ENCODE measurements around the gene USP5.
A peak's percentile ranks its signal among the peaks of the same experiment; 100 is the strongest.

Gene USP5

GRCh38 chr12:6851921-6852650 lies at the start of gene USP5:
TSS of gene USP5 (plus strand) at chr12:6852150. CDS start at chr12:6852180, 30 bp downstream.
- peak; percentile 96 for DNase-seq

- no peak for DNase-seq
Measured at GRCh38 chr12:6807170-6807569, 44.8 kb upstream of the USP5 start.

GRCh38 chr12:6809056-6809455 lies 42.9 kb upstream of the USP5 start:
- DNase-seq: no peak

- DNase-seq: no peak
Measured at GRCh38 chr12:6810758-6811157, 41.2 kb upstream of the USP5 start.

- no peak for DNase-seq
Measured at GRCh38 chr12:6813363-6813762, 38.6 kb upstream of the USP5 start.

- DNase-seq: no peak
Measured at GRCh38 chr12:6816598-6816997, 35.4 kb upstream of the USP5 start.

GRCh38 chr12:6817098-6817497 lies 34.9 kb upstream of the USP5 start:
- DNase-seq: no peak

- no peak for DNase-seq
Measured at GRCh38 chr12:6817662-6818157, 34.2 kb upstream of the USP5 start.

GRCh38 chr12:6818222-6818621 lies 33.7 kb upstream of the USP5 start:
- no peak for DNase-seq

- no peak for DNase-seq
Measured at GRCh38 chr12:6818645-6819044, 33.3 kb upstream of the USP5 start.

GRCh38 chr12:6819106-6820030 lies 32.6 kb upstream of the USP5 start:
- DNase-seq: no peak

GRCh38 chr12:6820166-6820565 lies 31.8 kb upstream of the USP5 start:
- DNase-seq: no peak

GRCh38 chr12:6821591-6822425 lies 30.1 kb upstream of the USP5 start, which contains the start of gene GPR162:
TSS of gene GPR162 (plus strand) at chr12:6821821. CDS start at chr12:6823899, 2,078 bp downstream.
- DNase-seq: no peak

GRCh38 chr12:6822426-6823135 lies 29.4 kb upstream of the USP5 start:
- DNase-seq: no peak

GRCh38 chr12:6823182-6824084 lies 28.5 kb upstream of the USP5 start:
- DNase-seq: no peak

- DNase-seq: no peak
Measured at GRCh38 chr12:6824085-6824775, 27.7 kb upstream of the USP5 start.

GRCh38 chr12:6824901-6825381 lies 27.0 kb upstream of the USP5 start:
- DNase-seq: no peak

- DNase-seq: peak; percentile 83
Measured at GRCh38 chr12:6825398-6826124, 26.4 kb upstream of the USP5 start.

- no peak for DNase-seq
Measured at GRCh38 chr12:6826125-6826733, 25.7 kb upstream of the USP5 start.
